Esophagus squamous epithelium (tissue), 4 donors: ENCODE data around the gene SPDL1.

ENCODE experiments used
- CTCF ChIP-seq, 6 experiments: fragments of 450-650 bp in 4 of 6; fragments of 200-600 bp in 2 of 6; sonication (generic) in 2 of 6; IDR thresholded peaks; one replicate each; pipeline ENCODE4 v1.5.1; 2016 to 2019; ENCODE audit warnings: antibody characterized with exemption in 6 of 6, mild to moderate bottlenecking in 4 of 6, moderate library complexity in 4 of 6
- POLR2A ChIP-seq, 4 donors: fragments of 450-650 bp; IDR thresholded peaks; one replicate each; pipeline ENCODE4 v1.6.1; 2017; ENCODE audit warnings: antibody characterized with exemption in 4 of 4, mild to moderate bottlenecking in 4 of 4, moderate library complexity in 3 of 4

- TF ChIP-seq CTCF (IDR thresholded peaks at IDR 0.05) (no peak), POLR2A (IDR thresholded peaks at IDR 0.05) (no peak)
Observed at GRCh38 chr5:169569513-169569912, 14.1 kb upstream of the SPDL1 start.
